HL-60 (cell line): ENCODE measurements around the gene PLA2R1.

Experiments used
- DNase-seq, 2 experiments: peaks; one replicate each; pipeline ENCODE4 v3.0.0-alpha.2; 2010 to 2020; ENCODE audit warnings: low read depth in 1 of 2, low spot score in 1 of 2
- H3K27ac ChIP-seq: fragments of 250-450 bp; sonication (Bioruptor Pico); replicated peaks from 2 replicates; pipeline ENCODE4 v1.5.1; 2020; ENCODE audit warnings: mild to moderate bottlenecking, moderate library complexity
- H3K27me3 ChIP-seq: fragments of 250-450 bp; sonication (Bioruptor Pico); 2 replicates; pipeline ENCODE4 v1.5.1; 2021; ENCODE audit warnings: mild to moderate bottlenecking, moderate library complexity; ENCODE audit not compliant: insufficient read depth, poor library complexity, severe bottlenecking
- H3K4me3 ChIP-seq: replicated peaks from 2 replicates; pipeline ENCODE4 v1.5.1; 2011; ENCODE audit warnings: mild to moderate bottlenecking, control low read depth, low read length; ENCODE audit not compliant: insufficient read depth
- GABPA ChIP-seq: IDR thresholded peaks from 2 replicates; pipeline ENCODE4 v1.6.1; 2012; ENCODE audit warnings: low read depth
- POLR2AphosphoS5 ChIP-seq: IDR thresholded peaks from 2 replicates; pipeline ENCODE4 v1.6.1; 2012; ENCODE audit warnings: low read depth
- SPI1 ChIP-seq: IDR thresholded peaks from 2 replicates; pipeline ENCODE4 v1.6.1; 2012; ENCODE audit warnings: low read depth, mild to moderate bottlenecking, borderline replicate concordance
- TF ChIP-seq, protein P1 (sequence below): IDR thresholded peaks from one replicate; pipeline ENCODE4 v1.5.1; 2011; ENCODE audit warnings: low read length, control low read depth, inconsistent platforms; ENCODE audit not compliant: insufficient read depth
- TF ChIP-seq, protein P2 (sequence below): IDR thresholded peaks from 2 replicates; pipeline ENCODE4 v1.6.1; 2012; ENCODE audit warnings: low read depth; ENCODE audit not compliant: insufficient replicate concordance

PLA2R1 gene

DNA sequence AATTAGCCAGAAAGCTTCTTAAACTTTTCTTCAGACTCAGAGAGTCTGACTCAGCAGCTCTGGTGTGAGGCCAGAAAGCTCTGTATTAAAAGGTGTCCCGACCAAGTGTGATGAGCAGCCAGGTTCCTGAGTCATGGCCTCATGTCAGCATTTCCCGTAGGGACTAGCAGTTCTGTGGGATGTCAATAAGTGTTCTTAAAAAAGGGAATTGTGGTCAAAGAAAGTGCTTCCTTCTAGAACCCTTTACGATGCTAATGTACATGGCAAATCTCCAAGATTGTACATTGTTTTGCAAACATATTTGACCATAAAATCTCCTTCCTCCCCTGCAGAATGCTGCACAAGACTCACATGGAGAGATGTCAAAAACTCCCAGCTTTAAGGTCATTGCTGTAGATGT lies 80.1 kb downstream of the PLA2R1 start:
- no peak overlapping the region for H3K4me3 ChIP-seq
- H3K27ac ChIP-seq, result no peak overlapping the region
- no peaks in the 10 kb centered on the region for H3K27me3 ChIP-seq
- peak in 1 of 2 experiments; percentile 4 for DNase-seq
- TF ChIP-seq POLR2AphosphoS5 (no peak), SPI1 (no peak), GABPA (no peak)
- TF ChIP-seq, protein P1, sequence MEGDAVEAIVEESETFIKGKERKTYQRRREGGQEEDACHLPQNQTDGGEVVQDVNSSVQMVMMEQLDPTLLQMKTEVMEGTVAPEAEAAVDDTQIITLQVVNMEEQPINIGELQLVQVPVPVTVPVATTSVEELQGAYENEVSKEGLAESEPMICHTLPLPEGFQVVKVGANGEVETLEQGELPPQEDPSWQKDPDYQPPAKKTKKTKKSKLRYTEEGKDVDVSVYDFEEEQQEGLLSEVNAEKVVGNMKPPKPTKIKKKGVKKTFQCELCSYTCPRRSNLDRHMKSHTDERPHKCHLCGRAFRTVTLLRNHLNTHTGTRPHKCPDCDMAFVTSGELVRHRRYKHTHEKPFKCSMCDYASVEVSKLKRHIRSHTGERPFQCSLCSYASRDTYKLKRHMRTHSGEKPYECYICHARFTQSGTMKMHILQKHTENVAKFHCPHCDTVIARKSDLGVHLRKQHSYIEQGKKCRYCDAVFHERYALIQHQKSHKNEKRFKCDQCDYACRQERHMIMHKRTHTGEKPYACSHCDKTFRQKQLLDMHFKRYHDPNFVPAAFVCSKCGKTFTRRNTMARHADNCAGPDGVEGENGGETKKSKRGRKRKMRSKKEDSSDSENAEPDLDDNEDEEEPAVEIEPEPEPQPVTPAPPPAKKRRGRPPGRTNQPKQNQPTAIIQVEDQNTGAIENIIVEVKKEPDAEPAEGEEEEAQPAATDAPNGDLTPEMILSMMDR, result no peak
- TF ChIP-seq, protein P2, sequence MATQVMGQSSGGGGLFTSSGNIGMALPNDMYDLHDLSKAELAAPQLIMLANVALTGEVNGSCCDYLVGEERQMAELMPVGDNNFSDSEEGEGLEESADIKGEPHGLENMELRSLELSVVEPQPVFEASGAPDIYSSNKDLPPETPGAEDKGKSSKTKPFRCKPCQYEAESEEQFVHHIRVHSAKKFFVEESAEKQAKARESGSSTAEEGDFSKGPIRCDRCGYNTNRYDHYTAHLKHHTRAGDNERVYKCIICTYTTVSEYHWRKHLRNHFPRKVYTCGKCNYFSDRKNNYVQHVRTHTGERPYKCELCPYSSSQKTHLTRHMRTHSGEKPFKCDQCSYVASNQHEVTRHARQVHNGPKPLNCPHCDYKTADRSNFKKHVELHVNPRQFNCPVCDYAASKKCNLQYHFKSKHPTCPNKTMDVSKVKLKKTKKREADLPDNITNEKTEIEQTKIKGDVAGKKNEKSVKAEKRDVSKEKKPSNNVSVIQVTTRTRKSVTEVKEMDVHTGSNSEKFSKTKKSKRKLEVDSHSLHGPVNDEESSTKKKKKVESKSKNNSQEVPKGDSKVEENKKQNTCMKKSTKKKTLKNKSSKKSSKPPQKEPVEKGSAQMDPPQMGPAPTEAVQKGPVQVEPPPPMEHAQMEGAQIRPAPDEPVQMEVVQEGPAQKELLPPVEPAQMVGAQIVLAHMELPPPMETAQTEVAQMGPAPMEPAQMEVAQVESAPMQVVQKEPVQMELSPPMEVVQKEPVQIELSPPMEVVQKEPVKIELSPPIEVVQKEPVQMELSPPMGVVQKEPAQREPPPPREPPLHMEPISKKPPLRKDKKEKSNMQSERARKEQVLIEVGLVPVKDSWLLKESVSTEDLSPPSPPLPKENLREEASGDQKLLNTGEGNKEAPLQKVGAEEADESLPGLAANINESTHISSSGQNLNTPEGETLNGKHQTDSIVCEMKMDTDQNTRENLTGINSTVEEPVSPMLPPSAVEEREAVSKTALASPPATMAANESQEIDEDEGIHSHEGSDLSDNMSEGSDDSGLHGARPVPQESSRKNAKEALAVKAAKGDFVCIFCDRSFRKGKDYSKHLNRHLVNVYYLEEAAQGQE, result no peak

DNA sequence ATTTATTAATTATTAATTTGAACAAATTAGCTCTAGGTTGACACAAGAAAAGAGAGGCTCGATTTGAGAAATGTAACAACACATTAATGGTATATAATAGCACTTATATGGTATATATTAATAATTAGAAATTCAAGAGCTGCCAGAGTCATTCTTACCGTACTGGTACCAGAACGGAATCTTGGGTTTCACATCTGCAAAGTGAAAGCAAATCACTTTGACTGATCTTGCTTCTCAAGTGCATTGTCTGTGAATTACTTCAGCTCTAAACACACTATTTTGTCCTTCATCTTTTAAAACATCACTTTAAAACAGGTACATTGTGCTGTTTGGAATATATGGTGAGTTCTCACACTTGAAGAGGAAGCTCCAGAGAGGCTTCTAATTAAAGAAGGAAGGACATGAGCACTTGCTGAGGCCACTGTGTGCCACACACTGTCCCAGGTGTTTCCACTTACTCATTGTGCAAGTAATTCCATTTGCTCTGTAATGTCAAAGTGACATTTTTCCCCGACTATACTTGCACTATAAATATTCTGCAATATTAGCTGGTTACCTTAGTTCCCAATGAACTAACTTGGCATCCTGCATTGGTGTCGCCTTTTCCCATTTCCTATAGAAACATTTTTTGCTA lies 85.8 kb downstream of the PLA2R1 start:
- no peaks in the 10 kb centered on the region for H3K27me3 ChIP-seq
- no peak overlapping the region for H3K4me3 ChIP-seq
- TF ChIP-seq, protein P2, result no peak
- TF ChIP-seq POLR2AphosphoS5 (peak; percentile 38; the same call in 1 of the 2 replicates), SPI1 (no peak)
- TF ChIP-seq, protein P1, result no peak
- H3K27ac ChIP-seq, result no peak overlapping the region
- peak in 1 of 2 experiments; percentile 25 for DNase-seq

DNA sequence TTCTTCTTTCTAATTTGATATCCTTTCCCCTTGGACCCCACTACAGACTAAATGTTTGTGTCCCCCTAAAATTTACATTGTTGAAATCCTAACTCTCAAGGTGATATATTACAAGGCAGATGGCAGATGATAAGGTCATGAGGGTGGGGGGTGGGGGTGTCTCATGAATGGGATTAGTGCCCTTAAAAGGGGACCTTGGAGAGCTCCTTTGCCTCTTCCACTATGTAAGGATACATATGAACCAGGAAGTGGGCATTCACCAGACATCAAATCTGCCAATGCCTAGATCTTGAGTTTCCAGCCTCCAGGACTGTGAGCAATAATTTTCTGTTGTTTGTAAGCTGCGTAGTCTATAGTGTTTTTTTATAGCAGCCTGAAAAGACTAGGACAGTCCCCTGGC lies 89.1 kb downstream of the PLA2R1 start:
- TF ChIP-seq, protein P2, result peak; percentile 89
- no peak for TF ChIP-seq SPI1
- no peak for DNase-seq
- Histone ChIP-seq H3K27me3 (no peaks in the 10 kb centered on the region), H3K4me3 (no peak overlapping the region), H3K27ac (no peak overlapping the region)
